ENCODE measurements around the gene ECSCR. TPM values are rescaled to one million over a fixed set of nuclear protein-coding genes. Genes with fewer than 3 reads are reported as not detected.
"Not testable (repeated sequence)": the region's sequence is repeated elsewhere in the genome, so short reads cannot be mapped to it uniquely, and the experiment has no call there.

Gene ECSCR
- total and polyA plus RNA-seq, 10 of the 15 experiments (the other 5 are each of a cell fraction or from before 2014, with no cell fraction given): 0.15 to 0.83 (median 0.23) TPM; not detected in 3

GRCh38 chr5:139481122-139481533, 18.6 kb upstream of the ECSCR start (continued):
- TF ChIP-seq CTCF (IDR thresholded peaks at IDR 0.05 in 2 of 3, conservative IDR thresholded peaks at IDR 0.05 in 1 of 3; ENCODE audit: control insufficient read depth in 2 of 3, extremely low read depth in 1 of 3, insufficient read depth in 1 of 3, low read depth in 3 of 3, low read length in 3 of 3) (no peak), NFIC (IDR thresholded peaks at IDR 0.05; ENCODE audit: low read depth, low read length) (no peak)

GRCh38 chr5:139479729-139480128, 17.2 kb upstream of the ECSCR start:
- DNase-seq (ENCODE audit: low read depth, low spot score); H2AFZ ChIP-seq (ENCODE audit: control insufficient read depth, low read depth, low read length); H3K9ac ChIP-seq (ENCODE audit: control insufficient read depth, insufficient read depth, low read length); H3K4me2 ChIP-seq (ENCODE audit: control insufficient read depth, insufficient read depth); H3K36me3 ChIP-seq (ENCODE audit: control insufficient read depth in 2 of 2, insufficient read depth in 2 of 2, low read length in 1 of 2); H4K20me1 ChIP-seq (ENCODE audit: control insufficient read depth, insufficient read depth); ATAC-seq; intact Hi-C loops (cut with micrococcal nuclease; ENCODE audit: unreplicated experiment); H3K9me3 ChIP-seq (replicated peaks; ENCODE audit: control insufficient read depth, insufficient read depth, low read length); in situ Hi-C loops (cut with MboI); H3K27ac ChIP-seq (ENCODE audit: control insufficient read depth, insufficient read depth); BruUV-seq (replicated peaks); H3K27me3 ChIP-seq (replicated peaks in 1 of 2; ENCODE audit: control insufficient read depth in 2 of 2, insufficient read depth in 2 of 2, low read length in 1 of 2); H3K79me2 ChIP-seq (ENCODE audit: control insufficient read depth, insufficient read depth, low read length); H3K4me3 ChIP-seq; FAIRE-seq: not testable (repeated sequence)
- 91% methylated on average over 4 of the region's 4 CpGs for WGBS (ENCODE audit: insufficient coverage, insufficient replicate concordance, low lambda C conversion rate, missing lambda C conversion rate)
- peaks cover 33% of the 10 kb centered on the region for H3K4me1 ChIP-seq (ENCODE audit: control insufficient read depth, insufficient read depth, low read length)
- SMC1A ChIA-PET (ENCODE audit: uncharacterized antibody, unreplicated experiment): interaction anchor here (0.9 to 2.2 kb wide), 3 partner anchors 12 to 57 kb away, joined by 3 to 9 read pairs (median 3); no protein-coding TSS in a partner anchor
- POLR2A ChIA-PET: interaction anchor here (0.6 to 1.7 kb wide), 9 partner anchors 9 to 687 kb away, joined by 3 to 6 read pairs (median 3); no protein-coding TSS in a partner anchor
- CTCF ChIA-PET: interaction anchor here (0.7 to 4.5 kb wide), 4 partner anchors 15 to 33 kb away, joined by 3 to 32 read pairs (median 3); no protein-coding TSS in a partner anchor
- RAD21 ChIA-PET (ENCODE audit: unreplicated experiment): interaction anchor here (2.0 kb wide), 1 partner anchor 21 kb away, joined by 6 read pairs; no protein-coding TSS in a partner anchor

Data from GM12878 (cell line).